ENCODE results near the gene SORCS2.

Gene SORCS2

DNA sequence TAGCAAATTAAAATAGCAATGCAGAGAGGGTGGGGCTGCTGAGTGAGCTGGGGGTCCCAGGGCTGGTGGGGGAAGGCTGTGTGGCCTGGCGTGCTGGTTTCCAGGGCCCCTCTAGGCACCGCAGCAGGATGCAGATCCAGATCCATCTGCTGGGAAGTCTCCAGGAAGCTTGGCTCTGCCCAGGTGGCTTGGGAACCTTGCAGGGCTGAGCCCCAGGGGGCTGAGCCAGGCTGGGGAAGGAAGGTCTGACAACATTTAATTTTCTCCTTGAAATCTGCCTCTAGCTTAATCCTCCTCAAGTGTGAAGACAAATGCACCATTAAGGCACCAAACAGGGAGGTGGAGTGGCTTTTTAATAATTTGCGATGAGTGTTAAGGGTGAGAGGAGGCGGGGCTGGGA is 31.7 kb downstream of the SORCS2 start:
- in situ Hi-C loops (cut with HindIII; ENCODE audit: low pct_ligation_motif_present, low sequenced_read_pairs), result loop anchor here (5.0 kb wide), 1 partner anchor 63 kb away; no protein-coding TSS in a partner anchor
- TF ChIP-seq, protein P1, sequence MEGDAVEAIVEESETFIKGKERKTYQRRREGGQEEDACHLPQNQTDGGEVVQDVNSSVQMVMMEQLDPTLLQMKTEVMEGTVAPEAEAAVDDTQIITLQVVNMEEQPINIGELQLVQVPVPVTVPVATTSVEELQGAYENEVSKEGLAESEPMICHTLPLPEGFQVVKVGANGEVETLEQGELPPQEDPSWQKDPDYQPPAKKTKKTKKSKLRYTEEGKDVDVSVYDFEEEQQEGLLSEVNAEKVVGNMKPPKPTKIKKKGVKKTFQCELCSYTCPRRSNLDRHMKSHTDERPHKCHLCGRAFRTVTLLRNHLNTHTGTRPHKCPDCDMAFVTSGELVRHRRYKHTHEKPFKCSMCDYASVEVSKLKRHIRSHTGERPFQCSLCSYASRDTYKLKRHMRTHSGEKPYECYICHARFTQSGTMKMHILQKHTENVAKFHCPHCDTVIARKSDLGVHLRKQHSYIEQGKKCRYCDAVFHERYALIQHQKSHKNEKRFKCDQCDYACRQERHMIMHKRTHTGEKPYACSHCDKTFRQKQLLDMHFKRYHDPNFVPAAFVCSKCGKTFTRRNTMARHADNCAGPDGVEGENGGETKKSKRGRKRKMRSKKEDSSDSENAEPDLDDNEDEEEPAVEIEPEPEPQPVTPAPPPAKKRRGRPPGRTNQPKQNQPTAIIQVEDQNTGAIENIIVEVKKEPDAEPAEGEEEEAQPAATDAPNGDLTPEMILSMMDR (IDR thresholded peaks at IDR 0.05; ENCODE audit: low read depth, low read length, missing control alignments), result no peak
- H3K27me3 ChIP-seq (replicated peaks), result no peaks in the 10 kb centered on the region
- H3K36me3 ChIP-seq (replicated peaks), result no peaks in the 10 kb centered on the region
- DNase-seq, result no peak
- H3K4me3 ChIP-seq (ENCODE audit: low read depth, low read length), result no peak overlapping the region
- H3K27ac ChIP-seq, result no peak overlapping the region

DNA sequence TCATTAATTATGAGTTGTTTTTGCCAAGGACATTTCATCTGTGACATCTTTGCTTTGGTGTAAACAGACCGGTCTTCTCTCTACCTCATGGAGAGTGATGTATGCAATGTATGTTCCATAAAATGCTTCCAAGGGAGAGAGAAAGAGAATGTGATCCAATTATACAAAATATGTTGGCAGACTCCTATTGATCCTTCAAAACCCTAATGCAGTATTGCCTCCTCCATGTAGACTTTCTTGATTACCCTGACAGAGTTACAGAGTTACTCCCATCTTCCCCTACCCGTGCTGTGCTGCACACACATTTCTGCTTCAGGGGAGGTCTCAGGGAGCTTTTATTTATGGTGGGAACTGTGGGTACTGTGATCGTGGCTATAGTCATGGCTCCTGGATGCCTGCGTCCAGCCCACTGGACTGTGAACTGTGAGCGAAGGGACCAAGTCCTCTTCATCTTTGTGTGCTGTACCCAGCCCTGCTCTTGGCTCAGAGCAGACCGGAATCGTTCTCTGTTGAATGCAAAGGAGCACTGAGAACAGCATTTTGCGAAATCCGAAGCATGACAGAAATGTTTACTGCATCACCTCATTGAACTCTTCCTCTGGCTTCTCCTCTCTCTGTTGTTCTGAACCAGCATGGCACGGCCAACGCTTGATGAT is 32.7 kb downstream of the SORCS2 start:
- no peaks in the 10 kb centered on the region for H3K36me3 ChIP-seq (replicated peaks)
- TF ChIP-seq, protein P1 (IDR thresholded peaks at IDR 0.05; ENCODE audit: low read depth, low read length, missing control alignments), result no peak
- no peak overlapping the region for H3K27ac ChIP-seq
- H3K4me3 ChIP-seq (ENCODE audit: low read depth, low read length), result no peak overlapping the region
- DNase-seq, result no peak
- no peaks in the 10 kb centered on the region for H3K27me3 ChIP-seq (replicated peaks)
- in situ Hi-C loops (cut with HindIII; ENCODE audit: low pct_ligation_motif_present, low sequenced_read_pairs), result loop anchor here (5.0 kb wide), 1 partner anchor 62 kb away; no protein-coding TSS in a partner anchor

GRCh38 chr4:7226439-7226838 is 34.1 kb downstream of the SORCS2 start:
- Histone ChIP-seq H3K27ac (no peak overlapping the region), H3K27me3 (replicated peaks) (no peaks in the 10 kb centered on the region), H3K4me3 (ENCODE audit: low read depth, low read length) (no peak overlapping the region), H3K36me3 (replicated peaks) (no peaks in the 10 kb centered on the region)
- in situ Hi-C loops (cut with HindIII; ENCODE audit: low pct_ligation_motif_present, low sequenced_read_pairs), result no loop called here
- no peak for DNase-seq
- TF ChIP-seq, protein P1 (IDR thresholded peaks at IDR 0.05; ENCODE audit: low read depth, low read length, missing control alignments), result no peak

GRCh38 chr4:7227008-7227407 is 34.7 kb downstream of the SORCS2 start:
- DNase-seq, result no peak
- no peaks in the 10 kb centered on the region for H3K27me3 ChIP-seq (replicated peaks)
- in situ Hi-C loops (cut with HindIII; ENCODE audit: low pct_ligation_motif_present, low sequenced_read_pairs), result no loop called here
- H3K36me3 ChIP-seq (replicated peaks), result no peaks in the 10 kb centered on the region
- H3K27ac ChIP-seq, result no peak overlapping the region
- TF ChIP-seq, protein P1 (IDR thresholded peaks at IDR 0.05; ENCODE audit: low read depth, low read length, missing control alignments), result no peak
- H3K4me3 ChIP-seq (ENCODE audit: low read depth, low read length), result no peak overlapping the region

DNA sequence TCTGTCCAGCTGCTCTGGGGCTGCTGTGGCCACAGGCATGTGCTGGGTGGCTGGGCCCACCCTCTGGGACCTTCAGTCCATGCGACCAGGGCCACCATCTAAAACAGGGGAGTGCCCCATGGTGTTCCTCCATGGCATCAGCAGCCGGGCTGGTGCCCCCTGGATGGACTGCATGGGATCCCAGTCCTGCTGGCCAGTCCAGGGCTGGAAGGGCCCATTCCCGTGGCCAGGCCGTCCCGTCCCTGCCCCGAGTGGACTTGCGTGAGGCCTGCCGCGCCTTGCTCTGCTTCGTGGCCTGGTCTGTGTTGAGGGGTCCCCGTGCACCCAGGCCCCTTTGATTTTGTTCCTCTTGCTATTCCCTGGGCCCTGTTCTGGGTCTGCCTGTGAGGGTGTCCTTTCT is 36.4 kb downstream of the SORCS2 start:
- no peak for DNase-seq
- TF ChIP-seq, protein P1 (IDR thresholded peaks at IDR 0.05; ENCODE audit: low read depth, low read length, missing control alignments), result no peak
- Histone ChIP-seq H3K27ac (no peak overlapping the region), H3K36me3 (replicated peaks) (no peaks in the 10 kb centered on the region), H3K27me3 (replicated peaks) (no peaks in the 10 kb centered on the region), H3K4me3 (ENCODE audit: low read depth, low read length) (no peak overlapping the region)
- in situ Hi-C loops (cut with HindIII; ENCODE audit: low pct_ligation_motif_present, low sequenced_read_pairs), result no loop called here

Data from brain microvascular endothelial cell (primary cell).